WTC11 (cell line): ENCODE data around the gene COPB2. TPM values are rescaled to one million over a fixed set of nuclear protein-coding genes. Genes with fewer than 3 reads are reported as not detected.

Experiments
- ATAC-seq: fragments of 200-7000 bp; cut with Tn5 transposase; 2 replicates; pipeline ENCODE4 v1.10.0; 2021; ENCODE audit warnings: mild to moderate bottlenecking, moderate library complexity
- CTCF ChIA-PET: fragments of 300-600 bp; sonication (Branson Sonifier 250); formaldehyde crosslinking; loops from one replicate; lab custom pipeline; 2021; ENCODE audit warnings: antibody characterized with exemption; lab: Charles Lee
- POLR2A ChIA-PET: fragments of 350-600 bp; sonication (Branson Sonifier 250); formaldehyde crosslinking; loops from one replicate; lab custom pipeline; 2021; ENCODE audit warnings: antibody characterized with exemption; lab: Charles Lee
- DNase-seq: peaks from one replicate; pipeline ENCODE4 v3.0.0; 2021; ENCODE audit warnings: low spot score
- H3K27ac Mint-ChIP-seq: 2 replicates; pipeline ENCODE4 v1.8.0; 2021; ENCODE audit warnings: mixed read lengths
- H3K27me3 Mint-ChIP-seq: 2 replicates; pipeline ENCODE4 v1.8.0; 2021; ENCODE audit warnings: low read depth, mild to moderate bottlenecking, moderate library complexity, mixed read lengths
- H3K36me3 Mint-ChIP-seq: 2 replicates; pipeline ENCODE4 v1.8.0; 2021; ENCODE audit warnings: mixed read lengths
- H3K4me1 Mint-ChIP-seq: 2 replicates; pipeline ENCODE4 v1.8.0; 2022; ENCODE audit warnings: mixed read lengths
- H3K4me3 Mint-ChIP-seq: 2 replicates; pipeline ENCODE4 v1.8.0; 2021; ENCODE audit warnings: mild to moderate bottlenecking, moderate library complexity, mixed read lengths
- H3K9me3 Mint-ChIP-seq: 2 replicates; pipeline ENCODE4 v1.8.0; 2021; ENCODE audit warnings: mixed read lengths
- KAT7 ChIP-seq: sonication (generic); formaldehyde crosslinking; IDR thresholded peaks from 2 replicates; pipeline ENCODE4 v1.8.1; 2023; ENCODE audit warnings: missing genetic modification reagents, mild to moderate bottlenecking, borderline replicate concordance
- MYBL2 ChIP-seq: sonication (generic); formaldehyde crosslinking; IDR thresholded peaks from 2 replicates; pipeline ENCODE4 v1.8.1; 2023; ENCODE audit warnings: mild to moderate bottlenecking, moderate library complexity, missing genetic modification reagents
- NFATC4 ChIP-seq: fragments of 250-450 bp; sonication (Bioruptor Pico); IDR thresholded peaks from 2 replicates; pipeline ENCODE4 v1.9.0; 2021; ENCODE audit warnings: mild to moderate bottlenecking
- NFE2L1 ChIP-seq: sonication (generic); formaldehyde crosslinking; IDR thresholded peaks from 2 replicates; pipeline ENCODE4 v1.8.1; 2023; ENCODE audit warnings: missing genetic modification reagents
- NR3C1 ChIP-seq: sonication (generic); formaldehyde crosslinking; conservative IDR thresholded peaks from 2 replicates; pipeline ENCODE4 v1.8.1; 2023; ENCODE audit warnings: low read depth, mild to moderate bottlenecking, missing genetic modification reagents
- PRRX2 ChIP-seq: fragments of 250-450 bp; sonication (Bioruptor Pico); IDR thresholded peaks from 2 replicates; pipeline ENCODE4 v1.8.0; 2021; ENCODE audit warnings: mild to moderate bottlenecking
- TEAD4 ChIP-seq: sonication (generic); formaldehyde crosslinking; IDR thresholded peaks from 2 replicates; pipeline ENCODE4 v1.8.0; 2022; ENCODE audit warnings: mild to moderate bottlenecking, missing genetic modification reagents
- ZNF219 ChIP-seq: sonication (generic); formaldehyde crosslinking; IDR thresholded peaks from 2 replicates; pipeline ENCODE4 v1.8.0; 2023; ENCODE audit warnings: missing genetic modification reagents, mild to moderate bottlenecking, borderline replicate concordance
- ZNF263 ChIP-seq: sonication (generic); formaldehyde crosslinking; IDR thresholded peaks from 2 replicates; pipeline ENCODE4 v1.8.1; 2022; ENCODE audit warnings: low read depth, mild to moderate bottlenecking, moderate library complexity, missing genetic modification reagents
- ZNF671 ChIP-seq: fragments of 250-450 bp; sonication (Bioruptor Pico); IDR thresholded peaks from 2 replicates; pipeline ENCODE4 v1.8.0; 2021; ENCODE audit warnings: mild to moderate bottlenecking
- total RNA-seq: library from RNA; stranded (reverse); gene quantifications from 3 replicates; pipeline ENCODE4 v1.2.3, GENCODE V29; 2021
- TF ChIP-seq, protein P1 (sequence below): sonication (generic); formaldehyde crosslinking; IDR thresholded peaks from 2 replicates; pipeline ENCODE4 v1.8.1; 2022; ENCODE audit warnings: low read depth, missing genetic modification reagents, borderline replicate concordance
- TF ChIP-seq, protein P2 (sequence below): sonication (generic); formaldehyde crosslinking; conservative IDR thresholded peaks from 2 replicates; pipeline ENCODE4 v1.8.1; 2022; ENCODE audit warnings: mild to moderate bottlenecking, missing genetic modification reagents
- TF ChIP-seq, protein P3 (sequence below): sonication (generic); formaldehyde crosslinking; IDR thresholded peaks from 2 replicates; pipeline ENCODE4 v1.8.1; 2022; ENCODE audit warnings: missing genetic modification reagents, borderline replicate concordance
- TF ChIP-seq, protein P4 (sequence below): fragments of 250-450 bp; sonication (Bioruptor Pico); IDR thresholded peaks from 2 replicates; pipeline ENCODE4 v1.9.0; 2021; ENCODE audit warnings: mild to moderate bottlenecking
- TF ChIP-seq, protein P5 (sequence below): sonication (generic); formaldehyde crosslinking; IDR thresholded peaks from 2 replicates; pipeline ENCODE4 v1.8.1; 2023; ENCODE audit warnings: mild to moderate bottlenecking, missing genetic modification reagents, moderate library complexity
- TF ChIP-seq, protein P6 (sequence below): sonication (generic); formaldehyde crosslinking; IDR thresholded peaks from 2 replicates; pipeline ENCODE4 v1.8.0; 2022; ENCODE audit warnings: mild to moderate bottlenecking, missing genetic modification reagents

The COPB2 gene
- total RNA-seq, 1 experiment from 2014 or later, result 141 TPM

DNA sequence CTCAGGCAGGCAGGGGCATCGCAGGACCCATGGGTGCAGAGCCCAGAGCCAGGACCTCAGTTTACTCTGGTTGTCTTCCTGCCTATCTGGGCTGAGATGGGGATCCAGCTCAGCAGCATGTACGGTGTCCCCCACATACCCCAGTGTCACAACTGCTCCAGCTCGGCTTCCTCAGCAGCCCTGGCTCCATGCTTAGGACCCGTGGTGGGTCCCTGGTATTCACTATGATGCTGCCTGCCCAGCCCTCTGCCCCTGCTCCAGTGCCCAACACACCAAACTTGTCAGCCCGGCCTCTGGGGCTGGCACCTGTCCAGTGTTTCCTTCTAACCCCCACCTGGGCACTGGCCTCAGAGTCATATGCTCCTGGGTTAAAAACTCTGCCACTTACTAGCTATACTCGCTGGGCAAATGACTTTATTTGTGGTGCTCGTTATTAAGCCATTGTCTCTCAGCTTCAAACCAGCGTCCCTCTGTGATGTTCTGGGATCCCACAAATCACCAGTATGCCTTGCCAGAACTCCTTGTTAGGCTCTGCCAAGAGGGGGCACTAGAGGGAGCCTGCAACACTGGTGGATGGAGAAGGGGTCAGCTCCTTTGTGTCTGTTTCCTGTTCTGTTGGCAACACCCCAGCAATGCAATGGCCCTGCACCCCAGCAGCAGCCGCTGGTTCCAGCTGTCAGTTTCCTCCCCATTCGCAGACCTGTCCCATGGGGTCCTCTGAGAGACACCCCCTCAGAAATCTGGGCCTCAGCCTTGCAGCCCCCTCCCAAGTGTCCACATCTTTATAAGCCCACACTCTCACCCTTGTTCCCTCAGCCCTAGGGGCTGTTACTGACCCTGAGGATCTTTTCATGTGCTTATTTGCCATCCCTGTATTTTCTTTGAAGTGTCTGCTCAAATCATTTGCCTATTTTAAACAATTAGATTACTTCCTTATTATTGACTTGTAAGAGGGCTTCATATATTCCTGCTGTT is 69.7 kb downstream of the COPB2 start:
- CTCF ChIA-PET, result interaction anchor here (0.7 to 6.4 kb wide), 43 partner anchors 9 to 404 kb away, joined by 3 to 62 read pairs (median 5); partner anchors contain the start of gene COPB2
- H3K27me3 Mint-ChIP-seq, result peaks cover 6% of the 10 kb centered on the region
- H3K4me3 Mint-ChIP-seq, result no peak overlapping the region
- H3K36me3 Mint-ChIP-seq, result no peaks in the 10 kb centered on the region
- POLR2A ChIA-PET, result no interaction called here
- H3K4me1 Mint-ChIP-seq, result peaks cover 10% of the 10 kb centered on the region
- no peak overlapping the region for H3K27ac Mint-ChIP-seq
- H3K9me3 Mint-ChIP-seq, result no peaks in the 10 kb centered on the region
- DNase-seq (peak; percentile 83), ATAC-seq (peak; percentile 98)
- TF ChIP-seq ZNF263 (CRISPR knock-in tag) (no peak), ZNF219 (no peak)
- TF ChIP-seq, protein P1, sequence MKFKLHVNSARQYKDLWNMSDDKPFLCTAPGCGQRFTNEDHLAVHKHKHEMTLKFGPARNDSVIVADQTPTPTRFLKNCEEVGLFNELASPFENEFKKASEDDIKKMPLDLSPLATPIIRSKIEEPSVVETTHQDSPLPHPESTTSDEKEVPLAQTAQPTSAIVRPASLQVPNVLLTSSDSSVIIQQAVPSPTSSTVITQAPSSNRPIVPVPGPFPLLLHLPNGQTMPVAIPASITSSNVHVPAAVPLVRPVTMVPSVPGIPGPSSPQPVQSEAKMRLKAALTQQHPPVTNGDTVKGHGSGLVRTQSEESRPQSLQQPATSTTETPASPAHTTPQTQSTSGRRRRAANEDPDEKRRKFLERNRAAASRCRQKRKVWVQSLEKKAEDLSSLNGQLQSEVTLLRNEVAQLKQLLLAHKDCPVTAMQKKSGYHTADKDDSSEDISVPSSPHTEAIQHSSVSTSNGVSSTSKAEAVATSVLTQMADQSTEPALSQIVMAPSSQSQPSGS (CRISPR knock-in tag), result no peak
- TF ChIP-seq, protein P2, sequence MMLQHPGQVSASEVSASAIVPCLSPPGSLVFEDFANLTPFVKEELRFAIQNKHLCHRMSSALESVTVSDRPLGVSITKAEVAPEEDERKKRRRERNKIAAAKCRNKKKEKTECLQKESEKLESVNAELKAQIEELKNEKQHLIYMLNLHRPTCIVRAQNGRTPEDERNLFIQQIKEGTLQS (CRISPR knock-in tag), result no peak

DNA sequence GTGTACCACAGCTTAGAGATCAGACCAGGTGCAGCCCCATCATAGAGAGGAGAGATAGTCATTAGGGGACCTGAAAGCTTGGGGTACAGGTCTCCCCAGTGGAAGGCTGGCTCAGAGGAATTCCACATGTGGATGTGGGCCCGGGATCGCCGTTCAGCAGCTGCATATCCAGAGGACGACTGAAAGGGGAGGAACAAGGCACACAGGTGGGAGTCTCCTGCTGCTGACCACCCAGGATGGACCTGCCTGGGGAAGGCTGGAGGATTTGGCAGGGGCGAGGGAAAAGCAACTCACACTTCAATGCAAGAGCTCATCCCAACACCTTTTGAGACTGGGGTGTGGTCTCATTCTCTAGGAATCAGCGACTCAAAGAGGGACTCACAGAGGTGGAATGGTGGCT is 70.6 kb downstream of the COPB2 start:
- ChIA-PET POLR2A (no interaction called here), CTCF (interaction anchor here (0.8 to 6.4 kb wide), 16 partner anchors 9 to 403 kb away, joined by 5 to 62 read pairs (median 8); no protein-coding TSS in a partner anchor)
- H3K36me3 Mint-ChIP-seq, result no peaks in the 10 kb centered on the region

More for the DNA sequence above, 70.6 kb downstream of the COPB2 start:
- Mint-ChIP-seq H3K4me1 (peaks cover 11% of the 10 kb centered on the region), H3K27me3 (peaks cover 6% of the 10 kb centered on the region), H3K9me3 (no peaks in the 10 kb centered on the region), H3K27ac (no peak overlapping the region), H3K4me3 (no peak overlapping the region)
- TF ChIP-seq NFE2L1 (CRISPR knock-in tag) (no peak), MYBL2 (CRISPR knock-in tag) (no peak), PRRX2 (CRISPR knock-in tag) (no peak), NFATC4 (CRISPR knock-in tag) (no peak), NR3C1 (CRISPR knock-in tag) (no peak), KAT7 (CRISPR knock-in tag) (no peak), ZNF671 (CRISPR knock-in tag) (no peak), TEAD4 (CRISPR knock-in tag) (no peak)
- TF ChIP-seq, protein P3, sequence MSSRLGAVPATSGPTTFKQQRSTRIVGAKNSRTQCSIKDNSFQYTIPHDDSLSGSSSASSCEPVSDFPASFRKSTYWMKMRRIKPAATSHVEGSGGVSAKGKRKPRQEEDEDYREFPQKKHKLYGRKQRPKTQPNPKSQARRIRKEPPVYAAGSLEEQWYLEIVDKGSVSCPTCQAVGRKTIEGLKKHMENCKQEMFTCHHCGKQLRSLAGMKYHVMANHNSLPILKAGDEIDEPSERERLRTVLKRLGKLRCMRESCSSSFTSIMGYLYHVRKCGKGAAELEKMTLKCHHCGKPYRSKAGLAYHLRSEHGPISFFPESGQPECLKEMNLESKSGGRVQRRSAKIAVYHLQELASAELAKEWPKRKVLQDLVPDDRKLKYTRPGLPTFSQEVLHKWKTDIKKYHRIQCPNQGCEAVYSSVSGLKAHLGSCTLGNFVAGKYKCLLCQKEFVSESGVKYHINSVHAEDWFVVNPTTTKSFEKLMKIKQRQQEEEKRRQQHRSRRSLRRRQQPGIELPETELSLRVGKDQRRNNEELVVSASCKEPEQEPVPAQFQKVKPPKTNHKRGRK (CRISPR knock-in tag), result no peak
- TF ChIP-seq, protein P4, sequence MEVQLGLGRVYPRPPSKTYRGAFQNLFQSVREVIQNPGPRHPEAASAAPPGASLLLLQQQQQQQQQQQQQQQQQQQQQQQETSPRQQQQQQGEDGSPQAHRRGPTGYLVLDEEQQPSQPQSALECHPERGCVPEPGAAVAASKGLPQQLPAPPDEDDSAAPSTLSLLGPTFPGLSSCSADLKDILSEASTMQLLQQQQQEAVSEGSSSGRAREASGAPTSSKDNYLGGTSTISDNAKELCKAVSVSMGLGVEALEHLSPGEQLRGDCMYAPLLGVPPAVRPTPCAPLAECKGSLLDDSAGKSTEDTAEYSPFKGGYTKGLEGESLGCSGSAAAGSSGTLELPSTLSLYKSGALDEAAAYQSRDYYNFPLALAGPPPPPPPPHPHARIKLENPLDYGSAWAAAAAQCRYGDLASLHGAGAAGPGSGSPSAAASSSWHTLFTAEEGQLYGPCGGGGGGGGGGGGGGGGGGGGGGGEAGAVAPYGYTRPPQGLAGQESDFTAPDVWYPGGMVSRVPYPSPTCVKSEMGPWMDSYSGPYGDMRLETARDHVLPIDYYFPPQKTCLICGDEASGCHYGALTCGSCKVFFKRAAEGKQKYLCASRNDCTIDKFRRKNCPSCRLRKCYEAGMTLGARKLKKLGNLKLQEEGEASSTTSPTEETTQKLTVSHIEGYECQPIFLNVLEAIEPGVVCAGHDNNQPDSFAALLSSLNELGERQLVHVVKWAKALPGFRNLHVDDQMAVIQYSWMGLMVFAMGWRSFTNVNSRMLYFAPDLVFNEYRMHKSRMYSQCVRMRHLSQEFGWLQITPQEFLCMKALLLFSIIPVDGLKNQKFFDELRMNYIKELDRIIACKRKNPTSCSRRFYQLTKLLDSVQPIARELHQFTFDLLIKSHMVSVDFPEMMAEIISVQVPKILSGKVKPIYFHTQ (CRISPR knock-in tag), result no peak
- TF ChIP-seq, protein P5, sequence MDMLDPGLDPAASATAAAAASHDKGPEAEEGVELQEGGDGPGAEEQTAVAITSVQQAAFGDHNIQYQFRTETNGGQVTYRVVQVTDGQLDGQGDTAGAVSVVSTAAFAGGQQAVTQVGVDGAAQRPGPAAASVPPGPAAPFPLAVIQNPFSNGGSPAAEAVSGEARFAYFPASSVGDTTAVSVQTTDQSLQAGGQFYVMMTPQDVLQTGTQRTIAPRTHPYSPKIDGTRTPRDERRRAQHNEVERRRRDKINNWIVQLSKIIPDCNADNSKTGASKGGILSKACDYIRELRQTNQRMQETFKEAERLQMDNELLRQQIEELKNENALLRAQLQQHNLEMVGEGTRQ (CRISPR knock-in tag), result no peak
- TF ChIP-seq, protein P6, sequence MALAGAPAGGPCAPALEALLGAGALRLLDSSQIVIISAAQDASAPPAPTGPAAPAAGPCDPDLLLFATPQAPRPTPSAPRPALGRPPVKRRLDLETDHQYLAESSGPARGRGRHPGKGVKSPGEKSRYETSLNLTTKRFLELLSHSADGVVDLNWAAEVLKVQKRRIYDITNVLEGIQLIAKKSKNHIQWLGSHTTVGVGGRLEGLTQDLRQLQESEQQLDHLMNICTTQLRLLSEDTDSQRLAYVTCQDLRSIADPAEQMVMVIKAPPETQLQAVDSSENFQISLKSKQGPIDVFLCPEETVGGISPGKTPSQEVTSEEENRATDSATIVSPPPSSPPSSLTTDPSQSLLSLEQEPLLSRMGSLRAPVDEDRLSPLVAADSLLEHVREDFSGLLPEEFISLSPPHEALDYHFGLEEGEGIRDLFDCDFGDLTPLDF (CRISPR knock-in tag), result no peak
- DNase-seq (no peak), ATAC-seq (no peak)
